GM21619 (cell line): ENCODE data around the gene ZFYVE19.

Experiments used
- ATAC-seq: cut with Tn5 transposase; IDR thresholded peaks from one replicate; pipeline ENCODE4 v1.9.1; 2021; ENCODE audit not compliant: unreplicated experiment

The ZFYVE19 gene, protein sequence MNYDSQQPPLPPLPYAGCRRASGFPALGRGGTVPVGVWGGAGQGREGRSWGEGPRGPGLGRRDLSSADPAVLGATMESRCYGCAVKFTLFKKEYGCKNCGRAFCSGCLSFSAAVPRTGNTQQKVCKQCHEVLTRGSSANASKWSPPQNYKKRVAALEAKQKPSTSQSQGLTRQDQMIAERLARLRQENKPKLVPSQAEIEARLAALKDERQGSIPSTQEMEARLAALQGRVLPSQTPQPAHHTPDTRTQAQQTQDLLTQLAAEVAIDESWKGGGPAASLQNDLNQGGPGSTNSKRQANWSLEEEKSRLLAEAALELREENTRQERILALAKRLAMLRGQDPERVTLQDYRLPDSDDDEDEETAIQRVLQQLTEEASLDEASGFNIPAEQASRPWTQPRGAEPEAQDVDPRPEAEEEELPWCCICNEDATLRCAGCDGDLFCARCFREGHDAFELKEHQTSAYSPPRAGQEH

DNA sequence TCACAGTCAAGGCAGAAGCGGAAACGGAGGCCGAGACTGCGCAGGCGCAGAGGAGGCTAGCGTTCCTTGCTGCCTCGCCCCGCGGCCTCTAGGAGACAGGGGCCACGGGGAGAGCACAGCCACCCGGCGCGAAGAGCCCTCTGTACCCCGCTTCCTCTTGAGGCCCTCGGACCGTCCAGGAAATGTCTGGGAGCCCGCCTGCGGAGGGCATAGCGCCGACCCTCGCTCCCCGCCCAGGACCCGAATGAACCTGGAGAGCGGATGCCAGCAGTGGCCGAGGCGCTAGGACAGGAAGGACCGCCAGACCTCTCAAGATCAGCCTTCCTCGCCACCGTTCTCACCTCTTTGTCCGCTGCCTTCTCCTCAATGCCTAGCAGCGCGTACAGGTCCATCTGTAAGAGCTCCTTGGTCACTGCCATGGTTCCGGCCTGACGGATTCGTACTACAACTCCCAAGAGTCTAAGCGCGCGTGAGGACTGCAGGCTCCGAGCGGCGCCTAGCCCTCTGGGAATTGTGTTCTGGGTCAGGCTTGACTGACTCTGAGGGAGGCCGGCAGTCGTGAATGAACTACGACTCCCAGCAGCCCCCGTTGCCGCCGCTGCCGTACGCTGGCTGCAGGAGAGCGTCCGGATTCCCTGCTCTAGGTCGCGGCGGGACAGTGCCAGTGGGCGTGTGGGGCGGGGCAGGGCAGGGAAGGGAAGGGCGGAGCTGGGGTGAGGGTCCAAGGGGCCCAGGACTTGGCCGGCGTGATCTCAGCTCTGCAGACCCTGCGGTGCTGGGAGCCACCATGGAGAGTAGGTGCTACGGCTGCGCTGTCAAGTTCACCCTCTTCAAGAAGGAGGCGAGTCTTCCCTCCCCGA is at the start of gene ZFYVE19, which contains the start of gene DNAJC17:
Gene ZFYVE19 (plus strand): TSS at position 62 of the 860 bp plus-strand sequence. CDS start 501 bp downstream, at position 563.
Gene DNAJC17 (minus strand): TSS at position 446 of the 860 bp plus-strand sequence. CDS start 27 bp downstream, at position 419.
- peak; percentile 93 for ATAC-seq

DNA sequence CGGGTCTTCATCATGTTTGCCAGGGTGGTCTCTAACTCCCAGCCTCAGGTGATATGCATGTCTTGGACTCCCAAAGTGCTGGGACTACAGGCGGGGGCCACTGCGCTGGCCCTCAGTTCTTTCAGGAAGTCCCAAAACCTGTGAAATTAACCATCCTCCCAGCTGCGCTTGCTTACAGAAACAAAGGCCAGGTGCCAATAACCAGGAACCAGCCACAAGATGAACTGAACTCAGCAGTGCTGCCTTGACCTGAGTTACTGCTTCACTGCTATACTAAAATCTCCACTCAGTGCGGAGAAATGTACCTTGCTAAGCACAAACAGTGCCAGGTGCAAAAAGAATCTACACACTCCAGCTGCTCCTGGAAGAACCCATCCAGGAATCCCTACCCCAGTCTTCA is 46.9 kb upstream of the ZFYVE19 start:
- no peak for ATAC-seq

DNA sequence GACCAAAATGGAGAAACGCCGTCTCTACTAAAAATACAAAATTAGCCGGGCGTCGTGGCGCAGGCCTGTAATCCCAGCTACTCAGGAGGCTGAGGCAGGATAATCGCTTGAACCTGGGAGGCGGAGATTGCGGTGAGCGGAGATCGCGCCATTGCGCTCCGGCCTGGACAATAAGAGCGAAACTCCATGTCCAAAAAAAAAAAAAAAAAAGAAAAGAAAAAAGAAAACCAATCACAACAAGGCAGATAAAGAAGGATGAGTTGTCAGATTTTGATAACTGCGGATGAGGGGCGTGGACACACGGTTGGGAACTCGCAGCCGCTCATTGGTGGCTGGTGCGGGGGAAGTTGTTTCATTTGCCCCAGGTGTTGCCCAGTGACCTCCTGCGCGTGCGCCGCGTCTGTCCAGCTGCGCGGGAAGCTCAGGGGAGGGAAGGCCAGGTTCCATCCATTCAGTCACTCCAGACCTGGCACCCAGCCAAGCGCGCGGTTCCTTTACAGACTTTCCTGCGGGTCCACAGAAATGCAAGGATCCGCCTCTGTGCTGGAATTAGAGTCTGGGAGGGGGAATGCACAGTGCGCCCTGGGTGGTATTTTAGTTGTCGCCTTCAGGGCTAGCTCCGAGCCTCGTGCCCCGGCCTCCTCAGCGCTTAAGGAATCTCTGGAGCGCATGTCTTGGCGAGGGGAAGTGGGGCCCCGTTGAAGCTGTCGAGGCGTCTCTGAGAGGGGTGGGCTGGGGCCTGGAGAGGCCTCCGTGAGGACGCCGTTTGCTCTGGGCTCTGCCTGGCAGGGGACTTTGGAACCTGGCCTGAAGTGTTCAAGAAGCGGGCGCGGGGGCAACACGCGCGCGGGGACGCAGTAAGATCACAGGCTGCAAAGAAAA is 43.7 kb upstream of the ZFYVE19 start:
- ATAC-seq: no peak

DNA sequence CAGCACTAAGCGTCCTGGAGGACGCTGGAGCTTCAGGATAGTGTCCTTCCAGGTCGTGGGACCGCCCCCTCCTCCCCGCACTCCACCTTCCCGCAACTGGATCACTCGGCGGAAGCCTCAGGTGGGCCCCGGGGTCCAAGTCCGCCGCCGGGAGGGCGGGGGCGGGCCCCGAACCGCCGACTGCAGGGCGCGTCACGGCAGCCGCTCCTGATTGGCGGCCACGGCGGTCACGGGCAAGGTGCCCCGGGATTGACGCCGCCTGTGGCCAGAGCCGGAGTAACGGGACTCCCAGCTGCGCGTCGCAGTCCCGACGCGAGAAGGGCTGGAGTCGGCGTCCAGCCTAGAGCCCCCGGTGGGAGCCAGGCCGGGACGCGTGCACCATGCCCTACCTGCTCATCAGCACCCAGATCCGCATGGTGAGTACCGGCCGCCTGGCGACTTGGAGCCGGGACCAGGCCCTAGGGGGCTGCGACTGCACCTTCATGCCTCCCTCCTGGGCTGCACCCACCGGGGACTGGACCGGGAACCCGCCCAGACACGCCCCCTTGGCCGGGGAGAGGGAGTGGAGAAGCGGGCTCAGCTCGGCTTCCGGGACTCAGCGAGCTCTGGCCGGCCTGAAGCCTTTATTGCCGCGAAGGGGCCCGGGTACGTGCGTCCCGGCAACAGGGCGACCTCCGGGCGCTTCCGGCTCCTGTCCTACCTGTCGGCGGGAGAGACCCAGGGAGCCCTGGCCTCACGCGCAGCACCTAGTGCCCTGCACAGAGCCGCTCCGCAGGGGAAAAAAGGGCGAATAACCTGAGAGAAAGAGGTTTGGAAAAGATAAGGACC is 42.9 kb upstream of the ZFYVE19 start, which contains the start of gene GCHFR:
Gene GCHFR (plus strand): TSS at position 268 of the 828 bp plus-strand sequence. CDS start 113 bp downstream, at position 381.
- peak; percentile 41 for ATAC-seq

DNA sequence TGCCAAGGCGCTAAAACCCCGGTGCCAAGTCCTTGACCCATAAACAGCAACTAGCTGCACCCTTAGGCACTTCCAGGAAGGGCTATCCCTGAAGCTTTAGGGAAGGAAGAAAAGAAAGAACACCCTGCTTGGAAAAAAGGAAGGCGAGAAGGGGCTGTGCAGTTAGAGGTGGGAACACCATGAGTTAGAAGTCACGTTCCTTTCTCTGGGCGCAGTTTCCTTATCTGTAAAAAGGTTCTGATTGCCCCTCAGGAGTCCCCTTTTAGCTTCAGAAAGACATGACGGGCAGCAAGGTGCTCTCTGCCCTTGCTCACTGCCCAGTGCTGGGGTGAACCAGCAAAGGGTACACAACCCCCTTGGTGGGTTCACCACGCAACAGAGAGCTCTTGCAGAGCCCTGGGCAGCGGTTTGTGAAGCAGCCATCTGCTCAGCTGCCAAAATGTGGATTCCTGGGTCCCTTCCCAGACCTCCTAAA is 42.2 kb upstream of the ZFYVE19 start:
- ATAC-seq: no peak

DNA sequence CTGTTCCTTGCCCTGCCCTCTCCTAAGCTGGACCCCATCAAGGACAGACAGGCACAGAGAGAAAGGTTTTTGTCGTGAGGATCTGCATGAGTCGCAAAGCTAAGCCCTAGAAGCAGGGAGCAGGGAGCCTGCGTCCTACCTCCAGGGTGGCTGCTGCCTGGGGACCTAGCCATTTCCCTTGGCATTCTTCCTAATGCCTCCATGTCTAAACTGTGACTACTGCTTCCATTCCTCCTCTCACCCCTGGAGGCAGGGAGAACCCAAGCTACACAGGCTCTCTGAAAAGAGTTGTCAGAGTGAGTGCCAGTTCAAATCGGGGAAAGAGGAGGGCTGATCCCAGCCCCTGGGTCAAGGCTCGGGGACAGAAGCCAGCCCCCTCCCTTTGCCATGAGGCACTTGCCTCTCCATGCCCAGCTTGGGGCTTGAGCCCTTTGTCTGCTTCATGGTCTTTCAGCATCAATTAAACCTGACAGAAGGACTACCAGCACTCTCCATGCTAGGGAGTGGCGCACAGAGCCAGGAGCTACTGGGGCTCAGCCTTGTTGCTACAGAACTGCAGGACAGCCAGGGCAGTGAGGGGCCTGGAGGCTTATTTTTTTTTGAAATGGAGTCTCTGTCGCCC is 40.6 kb upstream of the ZFYVE19 start:
- ATAC-seq: no peak

DNA sequence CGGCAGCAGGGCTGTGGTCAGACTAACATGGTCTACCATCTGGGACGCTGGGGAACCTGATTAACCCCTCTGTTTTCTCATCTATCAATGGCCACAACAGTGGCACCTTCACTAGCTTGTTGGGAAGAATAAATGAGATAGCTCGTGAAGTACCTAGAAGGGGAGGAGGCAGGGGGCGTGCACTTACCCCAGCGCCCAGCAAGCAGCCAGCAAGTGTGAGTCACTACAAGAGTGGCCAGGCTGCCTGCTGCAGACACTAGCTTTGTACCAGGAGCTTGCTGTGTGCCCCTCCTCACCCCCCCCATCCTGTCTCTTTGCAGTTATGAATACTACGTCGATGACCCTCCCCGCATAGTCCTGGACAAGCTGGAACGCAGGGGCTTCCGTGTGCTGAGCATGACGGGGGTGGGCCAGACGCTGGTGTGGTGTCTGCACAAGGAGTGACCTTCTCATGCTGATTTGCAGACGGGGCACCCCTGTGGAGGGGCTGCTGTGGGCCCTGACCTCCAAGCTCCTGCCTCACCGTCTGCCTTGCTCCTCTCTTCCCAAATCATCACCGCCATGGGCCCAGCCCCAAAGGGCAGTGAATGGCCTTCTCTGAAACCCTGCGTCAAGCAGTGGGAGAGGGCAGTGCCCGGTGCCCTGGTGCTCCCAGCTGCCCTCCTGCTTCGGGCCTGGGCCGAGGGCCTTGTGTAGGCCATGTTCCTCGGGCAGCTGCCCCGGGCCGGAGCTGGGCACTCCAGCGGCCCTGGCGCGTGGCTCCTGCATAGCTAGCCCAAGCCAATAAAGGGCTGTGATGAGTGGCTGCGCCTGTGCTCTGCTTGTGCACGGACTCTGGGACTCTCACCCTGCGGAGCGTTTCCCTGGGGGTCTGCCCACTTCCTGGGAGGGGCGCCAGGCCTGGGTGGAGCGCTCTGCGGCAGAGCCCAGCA is 39.7 kb upstream of the ZFYVE19 start:
- no peak for ATAC-seq

DNA sequence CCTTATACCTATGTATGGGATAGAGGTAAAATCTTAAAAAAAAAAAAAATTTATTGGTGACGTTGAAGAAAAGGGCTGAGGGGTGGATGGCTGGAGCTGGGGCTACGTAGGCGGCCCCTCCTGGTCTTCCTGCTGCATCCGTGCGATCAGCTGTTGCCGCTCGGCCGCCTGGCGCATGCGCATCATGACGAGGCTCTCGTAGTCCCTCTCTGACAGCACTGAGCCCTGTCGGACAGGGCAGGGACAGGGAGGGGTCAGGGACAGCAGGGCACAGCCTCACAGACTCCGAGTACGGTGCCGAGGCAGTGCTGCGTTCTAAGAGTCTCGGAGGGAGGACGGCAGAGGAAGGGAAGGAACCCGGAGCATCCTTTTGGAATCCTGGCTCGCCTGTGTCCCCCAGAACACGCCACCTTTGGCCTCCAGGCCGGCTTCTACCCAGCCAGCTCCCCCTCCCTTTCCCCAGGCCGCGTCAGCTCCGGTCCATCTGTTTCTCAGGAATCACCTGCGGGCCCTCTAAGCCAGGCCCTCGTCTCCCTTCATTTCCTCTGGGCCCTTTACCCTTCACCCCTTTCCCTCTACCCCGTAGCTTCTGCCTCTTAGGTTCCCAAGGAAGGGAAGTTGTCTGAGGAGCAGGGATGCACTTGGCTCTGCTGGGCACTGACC is 38.9 kb upstream of the ZFYVE19 start:
- ATAC-seq: no peak

DNA sequence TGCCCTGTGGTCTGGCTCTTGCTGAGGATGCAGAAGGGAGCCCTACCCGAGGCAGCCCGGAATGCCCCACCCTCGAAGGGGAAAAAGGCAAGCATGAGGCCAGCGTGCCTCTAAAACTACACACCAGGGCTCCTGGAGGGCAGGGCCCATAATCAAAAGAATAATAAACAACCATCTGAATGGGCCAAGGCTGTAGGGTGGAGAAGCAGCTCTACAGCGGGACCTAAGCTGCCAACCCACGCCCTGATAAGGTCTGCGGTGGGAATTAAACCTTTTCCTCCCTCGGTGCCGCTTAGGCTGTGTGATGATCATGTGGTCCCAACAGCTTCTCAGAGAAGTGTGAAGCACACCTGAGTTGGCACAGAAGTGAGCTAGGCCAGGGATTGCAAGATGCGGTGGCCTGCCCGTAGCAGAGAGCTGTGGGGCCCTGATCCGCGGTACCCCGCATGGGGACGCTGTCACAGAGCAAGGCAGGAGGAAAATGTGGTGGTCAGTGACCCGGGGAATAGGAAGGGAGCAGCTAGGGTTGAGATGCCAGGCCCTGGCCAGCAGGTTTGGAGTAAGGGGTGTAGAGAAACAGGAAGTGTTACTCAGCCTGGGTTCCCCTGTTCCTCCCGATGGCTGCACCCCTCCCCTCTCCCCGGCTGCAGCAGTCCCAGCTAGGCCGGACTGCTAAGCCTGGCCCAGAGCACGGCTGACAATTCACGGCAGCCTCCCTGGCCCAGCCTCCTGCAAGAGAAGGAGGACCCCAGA is 38.2 kb upstream of the ZFYVE19 start:
- ATAC-seq: peak; percentile 2

DNA sequence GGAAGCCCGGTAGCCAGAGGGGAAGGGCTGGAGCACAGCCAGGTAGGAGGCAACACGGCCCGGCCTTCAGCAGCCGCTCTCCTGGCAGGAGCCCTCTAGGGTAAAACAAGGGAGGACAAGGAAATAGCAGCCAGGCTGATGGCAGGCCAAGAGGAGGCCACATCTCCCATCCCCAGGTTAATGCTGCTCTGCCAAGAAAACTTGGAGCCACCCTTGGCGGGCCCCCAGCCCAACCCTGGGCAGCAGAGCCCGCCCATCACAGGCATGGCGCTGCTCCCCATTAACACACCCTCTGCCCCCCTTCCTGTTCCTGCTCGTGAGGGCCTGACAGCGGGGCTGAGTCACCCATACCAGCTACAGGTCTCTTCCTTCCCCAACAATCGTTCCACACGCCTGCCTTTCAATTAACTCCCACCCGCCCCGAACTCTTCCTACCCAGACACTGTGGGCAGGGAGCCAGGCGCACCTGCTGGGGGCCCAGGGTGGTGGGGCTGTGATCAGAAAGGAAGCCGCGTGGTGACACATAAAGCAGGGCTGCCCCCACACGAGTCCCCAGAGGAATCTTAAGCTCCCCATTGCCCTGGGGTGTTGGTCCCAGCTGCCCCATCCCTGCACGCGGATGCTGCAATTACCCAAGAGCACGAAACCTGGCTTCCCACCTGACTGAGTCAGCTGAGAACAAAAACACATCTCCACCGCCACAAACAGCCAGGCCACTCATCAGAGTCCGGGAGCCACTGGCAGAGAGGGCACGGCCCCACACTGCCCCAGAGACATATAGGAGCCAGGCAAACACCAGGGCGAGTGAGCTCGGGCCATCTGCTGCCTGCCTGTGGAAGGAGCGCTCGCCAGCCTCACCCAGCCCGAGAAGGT is 37.4 kb upstream of the ZFYVE19 start, which contains the start of gene C15orf62:
Gene C15orf62 (plus strand): TSS at position 707 of the 873 bp plus-strand sequence. CDS start 516 bp downstream, outside the sequence.
- ATAC-seq: peak; percentile 39

DNA sequence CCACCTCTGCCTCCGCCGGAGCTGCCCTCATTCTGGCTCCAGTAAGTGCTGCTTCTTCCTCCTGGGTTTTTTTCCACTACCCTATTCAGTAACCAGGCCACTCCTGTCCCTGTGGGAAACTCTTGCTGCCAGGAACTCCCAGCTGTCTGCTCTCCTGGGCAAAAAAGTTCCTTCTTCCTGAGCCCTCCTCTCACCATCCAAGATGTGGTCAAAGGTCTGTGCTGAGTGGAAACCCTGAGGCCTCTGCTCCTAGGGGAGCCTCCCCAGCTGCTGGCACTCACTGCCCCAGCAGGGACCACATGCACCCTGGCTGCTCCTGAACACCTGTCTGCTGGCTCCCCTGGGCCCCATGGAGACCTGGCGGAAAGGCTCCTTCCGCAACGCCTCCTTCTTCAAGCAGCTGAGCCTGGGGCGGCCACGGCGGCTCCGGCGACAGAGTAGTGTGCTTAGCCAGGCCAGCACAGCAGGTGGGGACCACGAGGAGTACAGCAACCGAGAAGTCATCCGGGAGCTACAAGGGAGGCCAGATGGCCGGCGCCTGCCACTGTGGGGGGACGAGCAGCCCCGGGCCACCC is 36.7 kb upstream of the ZFYVE19 start:
- no peak for ATAC-seq

DNA sequence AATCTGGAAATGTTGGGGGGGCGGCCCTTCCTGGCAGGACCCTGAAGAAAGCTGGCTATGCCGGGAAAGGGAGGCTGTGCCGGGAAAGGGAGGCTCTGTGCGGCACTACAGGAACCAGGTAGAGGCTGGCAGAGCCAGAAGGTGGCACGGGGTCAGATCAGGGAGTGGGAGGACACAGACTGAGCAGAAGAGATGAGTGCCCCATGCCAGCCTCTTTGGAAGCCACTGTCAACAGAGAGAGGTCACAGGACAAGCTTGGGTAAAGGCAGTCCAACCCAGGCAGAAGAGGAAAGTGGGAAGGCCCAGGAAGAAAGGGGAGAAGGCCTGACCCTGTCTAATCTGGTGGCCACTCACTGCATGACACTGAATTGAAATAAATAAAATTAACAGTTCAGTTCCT is 35.6 kb upstream of the ZFYVE19 start:
- no peak for ATAC-seq

DNA sequence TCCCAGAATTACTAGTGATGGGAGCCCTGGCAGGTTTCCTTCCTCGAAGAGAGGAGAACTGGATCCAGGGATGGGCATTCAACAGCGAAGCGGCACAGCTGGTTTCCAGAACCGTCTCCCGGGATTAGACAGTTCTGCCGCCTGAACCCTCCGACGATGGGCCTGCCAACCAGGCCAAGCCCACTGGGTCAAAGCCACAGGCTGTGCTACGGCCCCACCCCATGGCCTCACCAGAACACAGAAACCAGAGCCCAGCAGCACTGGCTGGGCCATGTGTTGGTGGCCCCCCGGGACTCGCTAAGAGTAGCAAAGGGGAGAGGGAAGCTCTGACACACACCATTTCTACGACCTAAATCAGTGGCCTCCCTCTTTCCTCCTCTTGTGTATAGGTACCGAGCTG is 34.9 kb upstream of the ZFYVE19 start:
- ATAC-seq: no peak

DNA sequence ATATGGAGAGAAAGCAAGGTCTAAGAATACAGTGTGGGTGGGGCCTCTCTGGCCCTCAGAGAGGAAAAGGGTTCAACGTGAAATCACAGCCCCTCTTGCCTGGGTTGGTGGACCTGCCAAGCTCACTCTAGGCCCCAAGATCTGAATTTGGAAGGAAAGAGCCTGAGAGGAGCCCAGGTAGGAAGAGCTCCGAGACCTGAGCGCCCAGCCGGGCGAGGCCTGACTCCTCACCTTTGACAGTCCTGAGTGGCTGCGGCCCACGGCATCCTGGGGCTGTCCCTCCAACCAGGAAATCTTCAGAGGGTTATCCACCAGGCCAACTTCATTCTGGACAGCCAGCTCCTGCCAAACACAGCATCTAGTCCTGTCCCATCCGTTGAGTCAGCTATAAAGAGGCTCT is 33.4 kb upstream of the ZFYVE19 start:
- no peak for ATAC-seq

DNA sequence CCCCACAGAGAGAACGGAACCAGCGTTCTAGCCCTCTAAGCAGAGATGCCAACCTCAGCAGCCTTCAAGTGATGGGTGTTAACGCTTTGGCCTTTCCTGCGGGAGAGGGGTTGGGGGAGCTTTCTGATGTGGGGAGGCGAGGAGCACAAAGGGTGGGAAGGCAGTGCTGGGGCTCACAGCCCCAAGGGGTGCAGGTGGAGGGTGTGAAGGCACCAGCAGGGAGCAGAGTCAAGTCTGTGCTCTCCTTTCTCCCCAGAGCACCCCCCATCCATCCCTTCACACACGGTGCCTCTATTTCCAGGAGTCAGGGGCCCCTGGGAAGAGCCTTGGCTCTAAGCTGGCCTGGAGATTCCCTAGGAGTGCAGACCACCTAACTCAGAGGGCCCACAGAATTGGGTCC is 33.0 kb upstream of the ZFYVE19 start:
- no peak for ATAC-seq
